T-helper 9 cell (primary cell): ENCODE results near the gene SCAF8.
"Not testable (repeated sequence)": the region's sequence is repeated elsewhere in the genome, so short reads cannot be mapped to it uniquely, and the experiment has no call there.

Source experiments
- DNase-seq: peaks from one replicate; pipeline ENCODE4 v3.0.0-alpha.2; 2020

SCAF8 gene

DNA sequence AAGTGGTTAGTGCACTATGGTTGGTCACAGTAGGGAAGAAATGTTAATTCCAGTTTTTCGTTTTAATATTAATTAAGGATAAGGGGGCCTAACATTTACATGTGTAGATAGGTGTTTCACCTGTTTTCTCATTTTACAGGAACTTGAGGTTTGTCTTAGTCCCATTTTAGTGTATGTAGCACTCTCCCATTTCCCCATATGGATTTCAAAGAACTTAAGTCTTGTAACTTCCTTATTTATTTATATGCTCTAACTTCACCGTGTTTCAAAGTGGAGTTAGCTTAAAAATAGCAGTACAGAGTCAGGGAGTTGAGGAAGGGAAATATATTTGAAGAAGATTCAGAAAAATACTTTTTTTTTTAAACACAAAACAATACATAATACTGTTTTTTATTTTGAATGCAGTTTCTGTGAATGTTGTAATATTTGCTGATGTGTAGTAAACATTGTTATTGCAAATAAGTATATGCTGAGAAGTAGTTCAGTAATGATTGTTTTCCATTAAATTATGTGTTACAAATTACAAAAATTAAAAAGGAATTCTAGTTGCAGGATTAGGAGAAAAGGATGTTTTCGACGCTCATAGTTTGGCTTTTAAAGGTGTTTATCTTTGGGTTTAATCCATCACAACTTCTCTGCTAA, 3.5 kb downstream of the SCAF8 start:
- no peak for DNase-seq

DNA sequence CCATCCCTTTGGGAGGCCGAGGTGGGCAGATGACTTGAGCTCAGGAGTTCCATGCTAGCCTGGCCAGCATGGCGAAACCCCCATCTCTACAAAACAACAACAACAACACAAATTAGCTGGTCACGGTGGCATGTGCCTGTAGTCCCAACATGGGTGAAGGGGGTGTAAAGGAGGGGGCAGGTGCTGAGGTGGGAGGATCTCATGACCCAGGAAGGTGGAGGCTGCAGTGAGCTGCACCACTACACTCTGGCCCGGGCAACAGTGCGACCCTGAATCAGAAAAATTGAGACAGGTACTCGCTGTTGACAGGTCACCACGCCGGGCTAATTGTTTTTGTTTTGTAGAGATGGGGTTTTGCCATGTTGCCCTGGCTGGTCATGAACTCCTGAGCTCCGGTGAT, 4.2 kb downstream of the SCAF8 start:
- DNase-seq: no peak

DNA sequence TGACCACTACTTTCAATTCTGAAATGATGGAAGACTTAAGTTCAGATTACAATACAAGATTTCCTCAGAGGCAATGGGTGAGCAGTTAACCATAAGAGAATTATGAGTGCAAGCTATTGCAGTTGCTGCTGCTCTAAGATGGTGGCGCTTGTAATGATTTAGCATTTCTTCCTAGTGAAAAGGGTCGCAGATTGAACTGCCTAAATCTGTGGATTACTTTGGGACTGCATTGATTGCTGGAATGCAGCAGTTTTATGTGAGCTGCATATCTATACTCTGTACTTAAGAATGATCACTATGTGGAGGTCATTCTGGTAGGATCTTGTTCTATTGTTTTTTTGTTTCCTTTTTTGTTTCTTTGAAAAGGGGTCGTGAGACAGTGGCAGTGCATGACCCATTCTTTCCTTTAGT, 5.3 kb downstream of the SCAF8 start:
- DNase-seq: no peak

DNA sequence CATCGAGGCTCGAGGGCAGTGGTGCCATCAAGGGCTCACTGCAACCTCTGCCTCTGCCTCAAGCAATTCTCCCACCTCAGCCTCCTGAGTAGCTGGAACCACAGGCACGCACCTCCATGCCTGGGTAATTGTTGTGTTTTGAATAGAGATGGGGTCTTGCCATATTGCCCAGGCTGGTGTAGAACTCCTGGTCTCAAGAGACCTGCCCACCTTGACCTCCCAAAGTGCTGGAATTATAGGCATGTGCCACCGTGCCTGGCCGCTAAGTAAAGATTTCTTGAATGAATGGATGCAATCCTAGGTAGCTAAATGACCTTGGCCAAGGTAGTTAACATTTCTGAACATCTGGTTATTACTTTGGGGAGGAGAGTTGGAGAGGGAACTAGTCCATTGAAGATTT, 7.4 kb downstream of the SCAF8 start:
- no peak for DNase-seq

DNA sequence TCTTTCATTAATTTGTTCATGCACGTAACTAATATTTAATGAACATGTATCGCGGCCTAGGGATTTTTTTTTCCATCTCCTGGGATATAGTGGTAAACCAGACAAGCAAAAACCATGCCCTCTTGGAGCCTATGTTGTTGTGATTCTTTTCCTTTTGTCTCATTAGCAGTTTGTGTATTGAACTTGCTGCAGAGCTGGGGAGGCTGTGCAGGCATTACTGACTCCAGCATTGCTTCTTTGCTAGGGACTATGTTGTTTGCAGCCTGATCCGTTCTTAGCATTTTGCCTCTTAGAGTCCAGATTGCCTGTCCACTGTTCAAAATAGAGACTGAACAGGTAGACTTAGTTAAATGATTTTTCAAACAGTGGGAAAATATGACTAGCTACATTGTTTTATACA, 9.7 kb downstream of the SCAF8 start:
- DNase-seq: no peak

DNA sequence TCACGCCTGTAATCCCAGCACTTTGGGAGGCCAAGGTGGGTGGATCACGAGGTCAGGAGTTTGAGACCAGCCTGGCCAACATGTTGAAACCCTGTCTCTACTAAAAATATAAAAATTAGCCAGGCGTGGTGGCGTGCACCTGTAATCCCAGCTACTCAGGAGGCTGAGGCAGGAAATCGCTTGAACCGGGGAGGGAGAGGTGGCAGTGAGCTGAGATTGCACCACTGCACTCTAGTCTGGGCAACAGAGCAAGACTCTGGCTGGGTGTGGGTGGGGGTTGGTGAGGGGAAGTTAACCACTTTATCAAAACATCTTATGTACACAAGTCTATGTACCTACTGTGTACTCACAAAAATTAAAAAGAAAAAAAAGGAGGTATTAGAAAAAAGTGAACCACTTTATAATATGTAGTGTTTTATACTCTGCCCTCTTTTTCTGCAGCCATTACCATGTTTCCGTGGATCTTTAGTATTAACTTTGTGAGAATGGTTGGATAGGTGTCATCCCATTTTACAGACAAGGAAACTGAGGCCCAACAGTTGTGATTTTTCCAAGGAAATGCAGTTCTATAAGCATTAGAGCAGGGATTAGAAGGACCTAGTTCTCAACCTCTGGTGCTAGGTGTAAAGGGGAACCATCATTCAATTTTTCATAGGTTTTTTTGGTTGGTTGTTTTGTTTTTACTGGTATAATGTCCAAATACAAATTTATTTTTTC, 11.0 kb downstream of the SCAF8 start:
- DNase-seq: not testable (repeated sequence)

DNA sequence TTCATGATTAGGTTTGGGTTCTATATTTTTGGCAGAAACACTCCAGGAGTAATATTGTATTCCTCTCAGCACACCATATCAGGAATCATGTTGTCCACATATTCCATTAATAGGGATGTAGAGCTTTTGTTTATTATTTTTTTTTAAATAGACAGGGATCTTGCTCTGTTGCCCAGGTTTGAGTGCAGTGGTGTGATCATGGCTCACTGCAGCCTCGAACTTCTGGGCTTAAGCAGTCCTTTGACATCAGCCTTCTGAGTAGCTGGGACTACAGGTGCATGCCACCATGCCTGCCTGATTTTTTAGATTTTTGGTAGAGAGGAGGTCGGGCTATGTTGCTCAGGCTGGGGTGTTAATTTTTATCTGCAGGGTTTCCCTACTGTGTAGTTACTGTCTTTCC, 12.0 kb downstream of the SCAF8 start:
- no peak for DNase-seq

DNA sequence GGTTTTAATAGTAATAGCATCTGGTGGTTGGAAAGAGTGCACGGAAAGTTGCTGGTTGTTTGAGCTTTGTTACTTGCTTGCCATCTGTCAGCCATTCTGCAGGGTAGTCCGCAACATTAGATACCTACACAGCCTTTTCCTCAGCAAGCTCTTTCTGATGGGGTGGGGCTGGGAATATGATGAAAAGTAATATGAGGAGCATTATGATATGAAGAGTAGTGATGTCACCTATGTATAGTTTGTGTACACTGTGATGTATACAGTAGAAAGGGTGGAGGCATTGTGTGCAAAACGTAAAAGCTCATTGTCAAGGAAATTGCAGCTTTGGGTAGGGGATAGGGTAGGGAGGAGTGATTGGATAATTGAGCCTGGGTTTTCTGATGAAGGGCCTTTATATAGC, 16.1 kb downstream of the SCAF8 start:
- no peak for DNase-seq

DNA sequence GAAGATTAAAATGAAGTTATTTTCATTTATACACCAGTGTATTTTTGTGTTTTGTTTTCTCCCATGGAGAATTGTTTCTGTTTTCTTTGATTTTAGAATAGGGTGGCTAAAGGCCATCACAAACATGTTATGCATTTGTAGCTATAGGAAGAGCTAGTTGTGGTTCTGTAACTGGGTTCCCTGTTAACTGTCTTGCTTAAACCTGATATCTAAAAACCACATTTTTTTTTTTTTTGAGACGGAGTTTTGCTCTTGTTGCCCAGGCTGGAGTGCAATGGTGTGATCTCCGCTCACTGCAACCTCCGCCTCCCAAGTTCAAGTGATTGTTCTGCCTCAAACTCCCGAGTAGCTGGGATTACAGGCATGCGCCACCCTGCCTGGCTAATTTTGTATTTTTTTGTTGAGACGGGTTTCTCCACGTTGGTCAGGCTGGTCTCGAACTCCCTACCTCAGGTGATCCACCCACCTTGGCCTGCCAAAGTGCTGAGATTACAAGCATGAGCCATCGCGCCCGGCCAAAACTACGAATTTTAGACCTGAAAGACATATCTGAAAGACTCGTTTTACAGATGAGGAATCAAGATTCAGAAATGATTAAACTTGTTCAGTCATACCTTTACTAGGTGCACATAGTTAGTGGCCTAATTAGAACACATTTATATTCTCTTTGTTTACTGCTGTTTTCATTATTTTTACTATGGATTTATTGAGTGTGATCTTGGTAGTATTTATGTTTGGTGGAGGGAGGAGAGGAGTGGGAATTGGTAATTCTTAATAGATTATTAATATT, 18.0 kb downstream of the SCAF8 start:
- DNase-seq: no peak

DNA sequence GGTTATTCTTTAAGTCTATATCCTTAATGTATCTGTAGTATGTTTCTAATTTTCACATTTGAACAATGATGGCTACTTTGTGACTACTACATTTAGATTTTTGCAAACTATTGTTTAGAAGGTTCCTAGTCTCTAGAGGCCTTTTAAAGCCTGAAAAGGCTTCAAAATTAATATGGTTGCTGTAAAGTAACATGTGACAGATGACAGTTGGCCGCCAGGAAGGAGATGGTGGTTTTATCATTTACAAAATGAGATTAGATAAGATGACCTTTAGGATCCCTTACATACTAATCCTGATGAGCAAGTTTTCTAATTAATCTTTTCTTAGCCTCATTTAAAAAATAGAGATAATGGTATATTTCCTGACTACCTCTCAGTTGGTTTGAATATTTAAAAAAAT, 18.8 kb downstream of the SCAF8 start:
- DNase-seq: no peak

DNA sequence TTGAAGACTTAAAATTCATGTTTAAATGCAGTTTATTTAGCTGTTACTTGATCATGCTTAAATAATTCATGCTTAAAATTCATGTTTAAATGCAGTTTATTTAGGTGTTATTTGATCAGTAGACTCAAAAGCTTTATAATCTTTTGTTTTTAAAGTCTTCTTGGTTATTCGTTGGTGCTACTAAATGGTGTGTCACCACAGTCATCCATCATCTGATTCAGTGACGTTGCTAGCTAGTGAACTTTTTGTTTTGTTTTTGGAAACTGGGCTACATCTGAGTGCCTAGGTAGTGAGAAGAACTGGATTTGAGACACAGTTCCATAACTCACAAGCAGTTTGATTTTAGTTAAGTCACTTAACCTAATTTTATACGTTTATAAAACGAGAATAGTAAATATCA, 20.9 kb downstream of the SCAF8 start:
- no peak for DNase-seq

DNA sequence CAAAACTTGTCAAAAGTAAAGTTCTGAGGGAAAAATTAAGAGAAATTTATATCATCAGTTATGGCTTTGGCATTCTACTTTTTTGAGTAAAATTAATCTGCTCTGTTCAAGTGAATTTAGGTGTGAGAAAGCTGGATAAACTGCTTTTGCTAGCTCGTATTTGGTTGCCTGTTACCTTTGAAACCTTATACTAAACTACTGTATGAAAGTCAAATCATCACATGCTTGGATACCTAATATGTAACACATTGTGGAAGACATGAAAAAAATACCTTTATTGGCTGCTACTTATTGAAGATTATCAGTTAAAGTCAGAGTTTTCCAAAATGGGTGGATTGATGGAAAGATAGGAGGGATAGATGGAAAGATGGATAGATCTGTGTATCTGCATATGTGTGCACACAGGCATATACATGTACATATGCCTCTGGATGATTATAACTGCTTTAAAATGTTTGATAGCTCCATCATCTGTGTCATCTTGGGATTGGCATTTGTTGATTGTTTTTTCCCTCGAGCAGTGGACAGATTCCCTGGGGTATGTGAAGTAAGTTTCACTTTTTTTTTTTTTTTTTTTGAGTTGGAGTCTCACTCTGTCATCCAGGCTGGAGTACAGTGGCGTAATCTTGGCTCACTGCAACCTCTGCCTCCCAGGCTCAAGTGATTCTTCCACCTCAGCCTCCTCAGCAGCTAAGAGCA, 24.3 kb downstream of the SCAF8 start:
- DNase-seq: no peak

DNA sequence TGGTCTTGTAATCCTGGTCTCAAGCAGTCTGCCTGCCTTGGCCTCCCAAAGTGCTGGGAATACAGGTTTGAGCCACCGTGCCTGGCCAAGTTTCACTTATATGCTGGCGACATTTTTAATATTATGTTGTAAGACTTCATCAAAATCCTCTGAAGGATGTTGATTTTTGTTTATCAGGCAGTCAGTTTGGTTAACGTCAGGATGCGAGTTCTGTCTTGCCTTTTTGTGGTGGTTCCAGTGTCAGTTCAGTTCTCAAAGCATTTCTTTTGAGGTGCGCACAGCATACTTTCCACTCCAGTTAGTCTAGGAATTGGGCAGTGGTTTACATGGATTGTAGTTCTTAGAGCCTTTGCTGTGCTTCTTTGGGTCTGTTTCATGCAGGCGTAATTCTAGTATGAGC, 24.9 kb downstream of the SCAF8 start:
- no peak for DNase-seq

DNA sequence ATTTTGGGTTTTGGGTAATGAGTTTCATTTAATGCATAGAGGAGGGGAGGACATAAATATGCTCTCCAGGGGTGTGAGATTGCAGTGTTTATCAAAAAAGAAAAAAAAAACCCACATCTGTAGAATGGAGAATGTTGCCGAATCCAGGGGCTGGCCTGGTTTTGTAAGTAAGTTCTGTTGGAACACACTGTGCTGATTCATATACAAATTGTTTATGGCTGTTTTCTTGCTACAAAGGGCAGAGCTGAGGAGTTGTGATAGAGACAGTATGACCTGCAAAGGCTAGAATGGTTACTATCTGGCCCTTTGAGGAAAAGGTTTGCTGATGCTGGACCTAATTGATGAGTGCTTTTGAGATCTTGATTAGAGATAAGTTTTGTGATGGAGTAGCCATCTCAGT, 30.4 kb downstream of the SCAF8 start:
- no peak for DNase-seq

DNA sequence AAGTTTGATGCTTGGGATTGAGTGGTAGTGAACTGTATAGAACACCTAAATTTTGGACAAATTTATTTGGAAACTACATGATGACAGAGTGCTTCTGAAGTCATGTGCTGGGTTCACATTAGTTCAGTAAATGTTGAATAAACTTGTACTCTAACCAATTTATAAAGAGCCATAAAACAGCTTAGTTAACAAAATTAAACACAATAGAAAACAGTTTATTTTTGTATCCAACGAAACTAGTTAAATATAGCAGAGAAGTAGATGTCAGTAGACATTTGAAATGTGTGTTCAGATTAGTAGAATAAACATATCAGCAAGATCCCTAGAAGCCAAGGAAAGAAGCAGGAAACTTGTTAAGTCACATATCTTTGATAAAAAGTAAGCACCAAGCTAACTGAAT, 32.1 kb downstream of the SCAF8 start:
- DNase-seq: no peak

DNA sequence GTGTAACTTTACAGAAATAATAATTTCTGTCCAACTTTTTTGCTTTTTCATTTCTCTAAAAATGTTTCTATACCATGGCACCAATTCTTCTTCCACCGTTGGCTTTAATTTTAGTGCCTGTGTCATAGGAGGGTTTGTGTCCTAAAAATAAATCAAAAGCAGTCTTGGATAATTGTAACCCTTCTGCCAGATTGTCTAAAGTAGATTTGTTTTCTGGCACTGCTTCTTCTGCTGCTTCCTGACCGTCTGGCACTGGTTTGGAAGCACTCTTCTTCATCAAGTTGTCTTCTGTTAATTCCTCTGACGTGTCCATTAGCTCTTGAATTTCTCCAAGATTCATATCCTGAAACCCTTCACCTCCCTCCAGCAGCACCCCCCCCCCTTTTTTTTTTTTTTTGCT, 33.1 kb downstream of the SCAF8 start:
- no peak for DNase-seq

DNA sequence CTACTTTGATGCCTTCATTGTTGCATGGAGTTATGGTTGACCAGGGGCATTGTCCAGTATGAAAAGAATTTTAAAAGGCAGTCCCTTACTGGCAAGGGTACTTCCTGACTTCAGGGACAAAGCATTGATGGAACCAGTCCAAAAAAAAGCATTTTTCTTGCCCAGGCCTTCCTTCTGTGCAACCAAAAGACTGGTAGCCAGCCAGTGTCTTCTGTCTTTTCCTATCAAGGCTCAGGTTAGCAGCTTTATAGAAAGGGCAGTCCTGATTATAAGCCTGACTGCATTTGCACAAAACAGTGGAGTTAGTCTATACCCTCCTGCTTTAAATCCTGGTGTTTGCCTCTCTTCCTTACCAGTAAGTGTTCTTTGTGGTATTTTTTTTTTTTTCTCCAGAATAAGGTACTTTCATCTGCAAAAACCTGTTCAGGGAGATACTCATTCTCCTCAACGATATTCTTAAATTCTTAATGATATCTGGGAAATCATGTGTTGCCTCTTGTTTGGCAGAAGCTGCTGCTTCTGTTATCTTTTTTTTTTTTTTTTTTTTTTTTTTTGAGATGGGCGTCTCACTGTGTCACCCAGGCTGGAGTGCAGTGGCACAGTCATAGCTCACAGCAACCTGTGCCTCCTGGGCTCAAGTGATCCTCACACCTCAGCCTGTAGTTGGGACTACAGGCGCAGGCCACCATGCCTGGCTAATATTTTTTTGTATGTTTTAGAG, 33.9 kb downstream of the SCAF8 start:
- DNase-seq: no peak

DNA sequence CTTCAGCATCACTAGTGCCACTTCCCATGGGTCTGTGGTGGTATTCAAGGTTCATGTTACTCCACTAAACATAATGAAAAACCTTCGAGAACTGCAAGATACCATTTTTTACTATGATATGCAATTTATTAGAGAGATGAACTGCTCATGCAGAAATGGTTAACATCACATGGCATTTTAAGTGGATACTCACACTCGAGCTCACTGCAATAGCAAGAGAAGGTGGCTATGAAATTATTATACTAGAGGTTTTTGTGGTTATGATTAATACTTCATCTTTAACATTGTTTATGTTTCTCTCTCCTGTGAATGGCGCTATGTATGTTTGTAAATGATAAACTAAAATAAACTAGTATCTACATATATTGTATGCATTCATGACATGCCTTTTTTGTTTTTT, 35.1 kb downstream of the SCAF8 start:
- no peak for DNase-seq

DNA sequence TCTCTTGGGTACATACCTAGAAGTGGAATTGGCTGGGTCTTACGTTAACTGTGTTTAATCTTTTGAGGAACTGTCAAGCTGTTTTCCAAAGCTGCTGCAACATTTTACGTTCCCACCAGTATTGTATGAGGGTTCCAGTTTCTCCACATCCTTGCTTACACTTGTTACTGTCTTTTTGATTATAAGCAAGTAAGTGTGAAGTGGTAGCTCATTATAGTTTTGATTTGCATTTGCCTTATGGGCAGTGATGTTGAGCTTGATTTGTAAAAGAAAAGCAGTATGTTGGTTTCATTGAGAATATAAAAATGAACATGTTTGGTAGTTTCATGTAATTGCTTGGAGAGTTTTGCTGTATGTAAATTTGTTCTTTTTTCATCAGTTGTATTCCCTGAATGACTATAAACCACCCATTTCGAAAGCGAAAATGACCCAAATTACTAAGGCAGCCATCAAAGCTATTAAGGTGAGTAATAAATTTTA, 40.4 kb downstream of the SCAF8 start:
- DNase-seq: no peak

DNA sequence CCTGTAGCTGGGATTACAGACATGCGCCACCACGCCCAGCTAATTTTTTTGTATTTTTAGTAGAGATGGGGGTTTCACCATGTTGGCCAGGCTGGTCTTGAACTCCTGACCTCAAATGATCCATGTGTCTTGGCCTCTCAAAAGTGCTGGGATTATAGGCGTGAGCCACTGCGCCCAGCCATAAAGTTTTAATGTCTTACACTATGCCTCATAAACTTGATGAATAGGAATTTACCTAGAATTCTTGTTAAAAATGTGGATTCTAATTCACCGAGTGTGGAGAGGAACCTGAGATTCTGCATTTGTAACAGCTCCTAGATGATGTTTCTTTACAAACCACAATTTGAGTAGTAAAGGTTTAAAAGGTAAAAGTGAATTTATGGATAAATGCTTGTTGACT, 45.9 kb downstream of the SCAF8 start:
- DNase-seq: not testable (repeated sequence)

DNA sequence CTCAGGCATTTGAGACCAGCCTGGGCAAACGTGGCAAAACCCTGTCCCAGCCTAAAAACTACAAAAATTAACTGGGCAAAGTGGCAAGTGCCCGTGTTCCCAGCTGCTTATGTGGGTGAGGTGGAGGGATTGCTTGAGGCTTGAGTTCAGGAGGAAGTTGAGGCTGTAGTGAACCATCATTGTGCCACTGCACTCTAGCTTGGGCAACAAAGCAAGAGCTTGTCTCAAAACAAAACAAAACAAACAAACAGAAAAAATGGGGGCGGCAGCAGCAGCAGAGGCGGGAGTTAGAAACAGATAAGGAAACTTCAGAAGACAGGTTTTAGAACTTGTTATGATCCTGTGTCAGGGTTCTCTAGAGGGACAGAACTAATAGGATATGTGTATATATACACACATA, 49.0 kb downstream of the SCAF8 start:
- DNase-seq: no peak

DNA sequence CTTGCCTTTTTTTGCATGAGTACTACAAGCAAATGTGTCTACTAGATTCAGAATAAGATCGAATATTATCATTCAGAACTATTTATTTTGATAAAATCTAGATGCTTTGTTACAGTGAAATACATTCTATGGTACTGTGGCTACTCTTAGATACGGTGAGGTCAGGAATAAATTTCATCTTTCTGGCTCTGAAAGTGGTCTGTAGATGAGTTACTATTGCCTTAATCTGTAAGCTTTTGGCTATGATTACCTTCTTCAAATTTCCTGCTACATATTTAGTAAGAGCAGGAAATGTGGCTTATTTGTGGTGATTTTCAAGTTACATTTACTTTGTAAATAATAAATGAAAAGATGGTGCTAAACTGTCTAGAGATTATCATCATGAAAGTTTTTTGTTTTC, 50.0 kb downstream of the SCAF8 start:
- DNase-seq: no peak

DNA sequence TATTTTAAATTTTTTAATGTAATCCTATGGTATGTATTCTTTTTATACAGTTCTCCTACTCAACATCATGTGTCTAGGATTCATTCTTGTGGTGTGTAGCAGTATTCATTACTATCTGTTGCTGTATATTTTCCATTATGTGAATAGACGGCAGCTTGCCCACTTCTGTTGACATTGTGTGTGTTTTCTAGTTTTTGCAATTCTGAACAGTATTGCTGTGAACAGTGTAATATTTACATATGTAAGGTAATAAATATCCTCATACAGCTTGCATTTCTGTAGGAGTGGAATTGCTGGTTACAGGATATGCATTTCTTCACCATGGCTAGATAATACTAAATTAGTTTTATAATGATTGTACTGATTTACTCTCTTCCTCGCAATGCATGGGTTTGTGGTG, 51.9 kb downstream of the SCAF8 start:
- no peak for DNase-seq
